DND-41 (cell line): ENCODE results near the gene OBSCN.

Experiments
- EZH2 ChIP-seq: IDR thresholded peaks from 3 replicates; pipeline ENCODE4 v1.6.1; 2012; ENCODE audit warnings: borderline replicate concordance, low read depth, mild to moderate bottlenecking, moderate library complexity, low read length, inconsistent platforms; ENCODE audit not compliant: severe bottlenecking
- TF ChIP-seq, protein P1 (sequence below): IDR thresholded peaks from 2 replicates; pipeline ENCODE4 v1.5.1; 2012; ENCODE audit warnings: borderline replicate concordance, low read length, moderate library complexity, mild to moderate bottlenecking; ENCODE audit not compliant: poor library complexity, severe bottlenecking; ENCODE audit errors: extremely low read depth

GRCh38 chr1:228339766-228340685 lies 132.2 kb downstream of the OBSCN start:
- TF ChIP-seq, protein P1, sequence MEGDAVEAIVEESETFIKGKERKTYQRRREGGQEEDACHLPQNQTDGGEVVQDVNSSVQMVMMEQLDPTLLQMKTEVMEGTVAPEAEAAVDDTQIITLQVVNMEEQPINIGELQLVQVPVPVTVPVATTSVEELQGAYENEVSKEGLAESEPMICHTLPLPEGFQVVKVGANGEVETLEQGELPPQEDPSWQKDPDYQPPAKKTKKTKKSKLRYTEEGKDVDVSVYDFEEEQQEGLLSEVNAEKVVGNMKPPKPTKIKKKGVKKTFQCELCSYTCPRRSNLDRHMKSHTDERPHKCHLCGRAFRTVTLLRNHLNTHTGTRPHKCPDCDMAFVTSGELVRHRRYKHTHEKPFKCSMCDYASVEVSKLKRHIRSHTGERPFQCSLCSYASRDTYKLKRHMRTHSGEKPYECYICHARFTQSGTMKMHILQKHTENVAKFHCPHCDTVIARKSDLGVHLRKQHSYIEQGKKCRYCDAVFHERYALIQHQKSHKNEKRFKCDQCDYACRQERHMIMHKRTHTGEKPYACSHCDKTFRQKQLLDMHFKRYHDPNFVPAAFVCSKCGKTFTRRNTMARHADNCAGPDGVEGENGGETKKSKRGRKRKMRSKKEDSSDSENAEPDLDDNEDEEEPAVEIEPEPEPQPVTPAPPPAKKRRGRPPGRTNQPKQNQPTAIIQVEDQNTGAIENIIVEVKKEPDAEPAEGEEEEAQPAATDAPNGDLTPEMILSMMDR: no peak
- TF ChIP-seq EZH2: no peak
